WERI-Rb-1 (cell line): ENCODE data around the gene PHF19.
A peak's percentile ranks its signal among the peaks of the same experiment; 100 is the strongest.

Experiments
- DNase-seq: peaks from one replicate; pipeline ENCODE4 v3.0.0-alpha.2; 2020
- H3K27ac ChIP-seq: fragments of 250-450 bp; sonication (Bioruptor Pico); 2 replicates; pipeline ENCODE4 v1.5.1; 2020; ENCODE audit warnings: mild to moderate bottlenecking, moderate library complexity
- H3K27me3 ChIP-seq: fragments of 250-450 bp; sonication (Bioruptor Pico); 2 replicates; pipeline ENCODE4 v1.5.1; 2021; ENCODE audit warnings: mild to moderate bottlenecking, low read depth, moderate library complexity; ENCODE audit not compliant: insufficient read depth, severe bottlenecking
- H3K36me3 ChIP-seq: fragments of 250-450 bp; sonication (Bioruptor Pico); 2 replicates; pipeline ENCODE4 v1.5.1; 2020; ENCODE audit warnings: mild to moderate bottlenecking, moderate library complexity
- H3K4me3 ChIP-seq: 2 replicates; pipeline ENCODE4 v1.5.1; 2011; ENCODE audit warnings: low read depth, mild to moderate bottlenecking, control low read depth, low read length
- H3K9me3 ChIP-seq: fragments of 250-450 bp; sonication (Bioruptor Pico); 2 replicates; pipeline ENCODE4 v1.5.1; 2021; ENCODE audit warnings: mild to moderate bottlenecking, moderate library complexity; ENCODE audit not compliant: severe bottlenecking
- TF ChIP-seq, protein P1 (sequence below): IDR thresholded peaks from 2 replicates; pipeline ENCODE4 v1.5.1; 2011; ENCODE audit warnings: low read depth, mild to moderate bottlenecking, control low read depth, inconsistent platforms, low read length

Gene PHF19

DNA sequence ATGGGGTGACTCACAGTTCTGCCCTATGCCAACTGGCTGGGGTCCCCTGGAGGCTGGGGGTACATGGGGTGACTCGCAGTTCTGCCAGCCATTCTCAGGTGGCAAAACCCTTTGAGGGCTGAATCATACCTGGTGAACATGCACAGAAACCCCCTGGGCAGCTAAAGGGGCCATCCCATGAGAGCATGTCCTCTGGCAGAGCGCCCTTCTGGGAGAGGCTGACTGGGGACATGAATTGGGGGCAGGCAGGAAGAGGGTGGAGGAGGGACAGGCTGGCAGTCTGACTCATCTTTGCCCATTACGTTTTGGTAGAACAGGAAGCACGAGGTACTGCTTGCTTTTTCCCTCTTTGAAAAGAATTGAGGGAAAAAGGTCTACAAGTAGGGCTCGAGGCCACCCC lies 32.9 kb upstream of the PHF19 start:
- no peaks in the 10 kb centered on the region for H3K27me3 ChIP-seq
- no peak overlapping the region for H3K4me3 ChIP-seq
- no peaks in the 10 kb centered on the region for H3K9me3 ChIP-seq
- TF ChIP-seq, protein P1, sequence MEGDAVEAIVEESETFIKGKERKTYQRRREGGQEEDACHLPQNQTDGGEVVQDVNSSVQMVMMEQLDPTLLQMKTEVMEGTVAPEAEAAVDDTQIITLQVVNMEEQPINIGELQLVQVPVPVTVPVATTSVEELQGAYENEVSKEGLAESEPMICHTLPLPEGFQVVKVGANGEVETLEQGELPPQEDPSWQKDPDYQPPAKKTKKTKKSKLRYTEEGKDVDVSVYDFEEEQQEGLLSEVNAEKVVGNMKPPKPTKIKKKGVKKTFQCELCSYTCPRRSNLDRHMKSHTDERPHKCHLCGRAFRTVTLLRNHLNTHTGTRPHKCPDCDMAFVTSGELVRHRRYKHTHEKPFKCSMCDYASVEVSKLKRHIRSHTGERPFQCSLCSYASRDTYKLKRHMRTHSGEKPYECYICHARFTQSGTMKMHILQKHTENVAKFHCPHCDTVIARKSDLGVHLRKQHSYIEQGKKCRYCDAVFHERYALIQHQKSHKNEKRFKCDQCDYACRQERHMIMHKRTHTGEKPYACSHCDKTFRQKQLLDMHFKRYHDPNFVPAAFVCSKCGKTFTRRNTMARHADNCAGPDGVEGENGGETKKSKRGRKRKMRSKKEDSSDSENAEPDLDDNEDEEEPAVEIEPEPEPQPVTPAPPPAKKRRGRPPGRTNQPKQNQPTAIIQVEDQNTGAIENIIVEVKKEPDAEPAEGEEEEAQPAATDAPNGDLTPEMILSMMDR = no peak
- H3K36me3 ChIP-seq = no peaks in the 10 kb centered on the region
- no peak for DNase-seq
- H3K27ac ChIP-seq = no peak overlapping the region

- TF ChIP-seq, protein P1 = no peak
- H3K36me3 ChIP-seq = no peaks in the 10 kb centered on the region
- no peak overlapping the region for H3K4me3 ChIP-seq
- H3K27ac ChIP-seq = no peak overlapping the region
- H3K27me3 ChIP-seq = no peaks in the 10 kb centered on the region
- DNase-seq = no peak
- H3K9me3 ChIP-seq = no peaks in the 10 kb centered on the region
Observed at GRCh38 chr9:120905315-120906164, 28.6 kb upstream of the PHF19 start.

DNA sequence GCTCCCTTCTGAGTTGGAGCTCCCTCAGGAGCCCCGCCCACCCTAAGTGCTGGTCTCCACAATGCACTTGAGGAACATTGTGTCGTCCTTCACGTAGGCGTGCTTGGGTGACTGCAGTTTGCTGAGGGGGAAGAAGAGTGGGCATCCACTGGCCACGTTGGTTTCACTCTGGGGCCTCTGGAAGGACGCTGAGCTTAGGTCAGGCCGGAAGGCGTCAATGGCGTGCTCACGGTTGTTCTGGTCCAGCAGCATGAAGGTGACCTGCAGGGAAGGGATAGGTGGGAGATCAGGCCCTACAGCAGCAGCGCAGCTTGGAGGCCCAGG lies 28.0 kb upstream of the PHF19 start:
- no peaks in the 10 kb centered on the region for H3K36me3 ChIP-seq
- no peak overlapping the region for H3K27ac ChIP-seq
- no peaks in the 10 kb centered on the region for H3K9me3 ChIP-seq
- TF ChIP-seq, protein P1 = no peak
- no peaks in the 10 kb centered on the region for H3K27me3 ChIP-seq
- no peak overlapping the region for H3K4me3 ChIP-seq
- no peak for DNase-seq

DNA sequence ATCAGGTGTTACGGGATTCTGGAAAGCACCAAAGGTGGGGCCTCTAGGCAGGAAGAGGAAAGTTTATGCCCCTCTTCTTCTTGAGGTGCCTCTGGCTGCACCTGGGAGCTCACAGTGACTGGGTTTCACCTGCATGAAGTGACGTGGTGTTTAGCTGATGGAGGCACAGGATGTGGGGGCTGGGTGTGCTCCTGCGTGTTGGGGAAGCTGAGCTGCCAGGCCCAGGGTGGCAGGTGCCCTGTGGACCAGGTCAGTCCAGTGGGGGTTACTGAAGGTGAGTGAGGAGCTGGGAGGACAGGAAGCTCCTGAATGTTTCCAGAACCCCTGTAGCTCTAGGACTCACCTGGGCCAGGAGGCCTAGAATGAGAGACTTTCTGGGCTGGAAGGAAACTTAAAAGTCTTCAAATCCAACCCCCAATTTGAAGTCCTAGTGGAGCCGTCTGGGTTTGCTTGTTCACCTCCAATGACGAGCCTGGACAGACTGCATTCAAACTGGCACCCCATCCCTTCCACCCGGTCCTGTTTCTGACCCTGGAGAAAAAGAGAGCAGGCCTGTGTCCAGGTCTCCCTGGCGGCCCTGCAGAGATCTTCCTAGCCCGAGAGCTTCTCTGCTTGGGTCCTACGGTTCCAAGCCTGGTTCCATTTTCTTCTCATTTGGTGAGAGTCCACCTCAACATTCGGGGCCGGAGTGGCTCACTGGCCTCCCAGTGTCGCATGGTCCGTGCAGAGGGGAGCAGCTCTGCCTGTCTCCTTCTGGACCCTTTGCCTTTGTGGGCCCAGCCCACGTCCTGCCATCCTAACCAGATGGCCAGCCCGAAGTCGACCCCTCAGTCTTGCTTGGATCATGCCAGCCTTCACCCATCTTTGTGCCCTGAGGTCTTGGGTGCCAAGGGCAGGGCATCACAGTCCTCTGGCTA lies 27.3 kb upstream of the PHF19 start:
- TF ChIP-seq, protein P1 = no peak
- Histone ChIP-seq H3K4me3 (no peak overlapping the region), H3K36me3 (no peaks in the 10 kb centered on the region), H3K27ac (no peak overlapping the region), H3K9me3 (no peaks in the 10 kb centered on the region), H3K27me3 (no peaks in the 10 kb centered on the region)
- DNase-seq = no peak

- peak; percentile 41 for DNase-seq
- Histone ChIP-seq H3K9me3 (no peaks in the 10 kb centered on the region), H3K27ac (peak overlapping the region; percentile 30), H3K27me3 (no peaks in the 10 kb centered on the region), H3K4me3 (no peak overlapping the region), H3K36me3 (no peaks in the 10 kb centered on the region)
- TF ChIP-seq, protein P1 = no peak
Observed at GRCh38 chr9:120902569-120903535, 25.9 kb upstream of the PHF19 start.
